Ishikawa (cell line): ENCODE data around the gene DIP2C.

Source experiments
- CREB1 ChIP-seq: IDR thresholded peaks from 2 replicates; pipeline ENCODE4 v1.6.1; 2012; ENCODE audit warnings: low read depth
- EP300 ChIP-seq: IDR thresholded peaks from 2 replicates; pipeline ENCODE4 v1.6.1; 2012; ENCODE audit warnings: borderline replicate concordance
- FOXM1 ChIP-seq: IDR thresholded peaks from 2 replicates; pipeline ENCODE4 v1.6.1; 2012; ENCODE audit warnings: low read depth, borderline replicate concordance
- MAX ChIP-seq: IDR thresholded peaks from 2 replicates; pipeline ENCODE4 v1.6.1; 2012
- NFIC ChIP-seq: IDR thresholded peaks from 2 replicates; pipeline ENCODE4 v1.6.1; 2012
- RAD21 ChIP-seq: IDR thresholded peaks from 2 replicates; pipeline ENCODE4 v1.6.1; 2012; ENCODE audit warnings: low read depth
- REST ChIP-seq: IDR thresholded peaks from 2 replicates; pipeline ENCODE4 v1.6.1; 2012; ENCODE audit warnings: low read depth, mild to moderate bottlenecking
- TAF1 ChIP-seq: IDR thresholded peaks from 2 replicates; pipeline ENCODE4 v1.6.1; 2012; ENCODE audit warnings: low read depth, mild to moderate bottlenecking
- TCF12 ChIP-seq: IDR thresholded peaks from 2 replicates; pipeline ENCODE4 v1.6.1; 2012; ENCODE audit warnings: low read depth
- TEAD4 ChIP-seq: IDR thresholded peaks from 2 replicates; pipeline ENCODE4 v1.6.1; 2012

GRCh38 chr10:422675-423074 lies 266.8 kb downstream of the DIP2C start:
- TF ChIP-seq EP300 (no peak), RAD21 (no peak), MAX (no peak), REST (no peak), TAF1 (no peak), CREB1 (no peak), NFIC (no peak), TEAD4 (no peak), TCF12 (no peak), FOXM1 (no peak)
